ENCODE results near the gene TCF3.

Gene TCF3

DNA sequence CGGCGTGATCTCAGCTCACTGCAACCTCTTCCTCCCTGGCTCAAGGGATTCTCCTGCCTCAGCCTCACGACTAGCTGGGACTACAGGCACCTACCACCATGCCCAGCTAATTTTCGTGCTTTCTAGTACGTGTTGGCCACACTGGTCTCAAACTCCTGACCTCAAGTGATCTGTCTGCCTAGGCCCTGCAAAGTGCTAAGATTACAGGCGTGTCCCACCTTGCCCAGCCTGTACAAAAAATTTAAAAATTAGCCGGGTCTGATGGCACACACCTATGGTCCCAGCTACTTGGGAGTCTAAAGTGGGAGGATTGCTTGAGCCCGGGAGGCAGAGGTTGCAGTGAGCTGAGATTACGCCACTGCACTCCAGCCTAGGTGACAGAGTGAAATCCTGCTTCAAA is 79.6 kb downstream of the TCF3 start:
- no peak for DNase-seq (ENCODE audit: low read depth, low spot score)
- CTCF ChIA-PET, result interaction anchor here (1.0 kb wide), 1 partner anchor 26 kb away, joined by 4 read pairs; no protein-coding TSS in a partner anchor
- POLR2A ChIA-PET, result interaction anchor here (0.8 kb wide), 1 partner anchor 15 kb away, joined by 3 read pairs; no protein-coding TSS in a partner anchor

GRCh38 chr19:1571358-1571757 is 81.1 kb downstream of the TCF3 start:
- ChIA-PET POLR2A (no interaction called here), CTCF (no interaction called here)
- TF ChIP-seq CTCF (IDR thresholded peaks at IDR 0.05; ENCODE audit: insufficient read depth, low read length, missing control alignments), result no peak
- DNase-seq (ENCODE audit: low read depth, low spot score), result no peak
- H3K4me3 ChIP-seq (ENCODE audit: low read depth, low read length), result no peak overlapping the region

More for the DNA sequence above, 79.6 kb downstream of the TCF3 start:
- no peak overlapping the region for H3K4me3 ChIP-seq (ENCODE audit: low read depth, low read length)
- no peak for TF ChIP-seq CTCF (IDR thresholded peaks at IDR 0.05; ENCODE audit: insufficient read depth, low read length, missing control alignments)

DNA sequence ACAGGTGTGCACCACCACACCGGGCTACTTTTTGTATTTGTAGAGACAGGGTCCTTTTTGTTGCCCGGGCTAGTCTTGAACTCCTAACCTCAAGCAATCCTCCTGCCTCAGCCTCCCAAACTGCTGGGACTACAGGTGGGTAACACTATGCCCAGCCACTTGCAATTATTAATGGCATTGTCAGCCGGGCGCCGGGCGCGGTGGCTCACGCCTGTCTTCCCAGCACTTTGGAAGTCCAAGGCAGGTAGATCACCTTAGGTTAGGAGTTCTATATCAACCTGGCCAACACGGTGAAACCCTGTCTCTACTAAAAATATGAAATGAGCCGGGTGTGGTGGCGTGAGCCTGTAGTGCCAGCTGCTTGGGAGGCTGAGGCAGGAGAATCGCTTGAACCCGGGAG is 81.6 kb downstream of the TCF3 start:
- ChIA-PET POLR2A (no interaction called here), CTCF (interaction anchor here (1.1 kb wide), 1 partner anchor 24 kb away, joined by 3 read pairs; no protein-coding TSS in a partner anchor)
- H3K4me3 ChIP-seq (ENCODE audit: low read depth, low read length), result no peak overlapping the region
- TF ChIP-seq CTCF (IDR thresholded peaks at IDR 0.05; ENCODE audit: insufficient read depth, low read length, missing control alignments), result no peak
- no peak for DNase-seq (ENCODE audit: low read depth, low spot score)

DNA sequence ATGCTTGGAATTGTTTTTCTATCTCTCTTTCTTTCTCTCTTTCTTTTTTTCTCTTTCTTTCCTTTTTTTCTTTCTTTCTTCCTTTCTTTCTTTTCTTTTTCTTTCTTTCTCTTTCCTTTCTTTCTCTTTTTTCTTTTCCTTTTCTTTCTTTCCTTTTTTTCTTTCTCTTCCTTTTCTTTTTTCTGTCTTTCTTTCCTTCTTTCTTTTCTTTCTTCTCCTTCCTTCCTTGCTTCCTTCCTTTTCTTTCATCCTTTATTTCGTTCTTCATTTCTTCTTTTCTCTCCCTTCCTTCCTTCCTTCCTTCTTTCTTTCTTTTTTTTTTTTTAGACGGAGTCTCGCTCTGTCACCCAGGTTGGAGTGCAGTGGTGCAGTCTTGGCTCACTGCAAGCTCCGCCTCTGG is 82.4 kb downstream of the TCF3 start:
- no peak for TF ChIP-seq CTCF (IDR thresholded peaks at IDR 0.05; ENCODE audit: insufficient read depth, low read length, missing control alignments)
- H3K4me3 ChIP-seq (ENCODE audit: low read depth, low read length), result no peak overlapping the region
- ChIA-PET CTCF (interaction anchor here (1.1 kb wide), 1 partner anchor 24 kb away, joined by 3 read pairs; no protein-coding TSS in a partner anchor), POLR2A (no interaction called here)
- no peak for DNase-seq (ENCODE audit: low read depth, low spot score)

GRCh38 chr19:1568320-1569019 is 83.9 kb downstream of the TCF3 start, which contains the start of gene MEX3D:
MEX3D (minus strand) TSS chr19:1568325; CDS start chr19:1568058, 267 bp downstream.
- H3K4me3 ChIP-seq (ENCODE audit: low read depth, low read length), result peak within 1 kb of the TSS; percentile 78

More at GRCh38 chr19:1568320-1569019, 83.9 kb downstream of the TCF3 start, which contains the start of gene MEX3D:
- ChIA-PET CTCF (interaction anchor here (1.1 kb wide), 2 partner anchors 22 to 56 kb away, joined by 3 read pairs; no protein-coding TSS in a partner anchor), POLR2A (no interaction called here)
- no peak for DNase-seq (ENCODE audit: low read depth, low spot score)
- TF ChIP-seq CTCF (IDR thresholded peaks at IDR 0.05; ENCODE audit: insufficient read depth, low read length, missing control alignments), result no peak
